ENCODE measurements around the gene RPS6KA2.

Gene RPS6KA2

GRCh38 chr6:166633732-166634535 is 6.9 kb upstream of the RPS6KA2 start:
- peak in 1 of 2 donors; percentile 62 for DNase-seq
- intact Hi-C loops (cut with DNase I; ENCODE audit: low total_unique reads), result no loop called here
- TF ChIP-seq CTCF (IDR thresholded peaks at IDR 0.05), result no peak

GRCh38 chr6:166632731-166633130 is 5.7 kb upstream of the RPS6KA2 start:
- Histone ChIP-seq H3K4me3 (no peak overlapping the region), H3K36me3 (no peaks in the 10 kb centered on the region), H3K9me3 (no peaks in the 10 kb centered on the region), H3K27ac (no peak overlapping the region), H3K4me1 (peaks cover 0 to 10% (median 8%) of the 10 kb centered on the region in 4 donors), H3K27me3 (peaks cover 0 to 31% of the 10 kb centered on the region in 2 donors)
- intact Hi-C loops (cut with DNase I; ENCODE audit: low total_unique reads), result no loop called here
- TF ChIP-seq CTCF (IDR thresholded peaks at IDR 0.05), result no peak
- DNase-seq, result peak in 1 of 2 donors; percentile 3

More at GRCh38 chr6:166633732-166634535, 6.9 kb upstream of the RPS6KA2 start:
- Histone ChIP-seq H3K4me1 (peaks cover 0 to 2% (median under 1%) of the 10 kb centered on the region in 4 donors), H3K9me3 (no peaks in the 10 kb centered on the region), H3K4me3 (no peak overlapping the region), H3K36me3 (no peaks in the 10 kb centered on the region), H3K27ac (no peak overlapping the region), H3K27me3 (peaks cover 0 to 38% of the 10 kb centered on the region in 2 donors)

GRCh38 chr6:166630462-166630861 is 3.4 kb upstream of the RPS6KA2 start:
- peaks cover 0 to 15% of the 10 kb centered on the region in 2 donors for H3K27me3 ChIP-seq
- H3K27ac ChIP-seq, result no peak overlapping the region
- no peak overlapping the region for H3K4me3 ChIP-seq
- no peaks in the 10 kb centered on the region for H3K9me3 ChIP-seq
- intact Hi-C loops (cut with DNase I; ENCODE audit: low total_unique reads), result no loop called here
- DNase-seq, result no peak
- H3K4me1 ChIP-seq, result peaks cover 0 to 18% (median 8%) of the 10 kb centered on the region in 4 donors
- no peaks in the 10 kb centered on the region for H3K36me3 ChIP-seq
- no peak for TF ChIP-seq CTCF (IDR thresholded peaks at IDR 0.05)

GRCh38 chr6:166629628-166630027 is 2.6 kb upstream of the RPS6KA2 start:
- no peaks in the 10 kb centered on the region for H3K36me3 ChIP-seq
- no peak overlapping the region for H3K4me3 ChIP-seq
- no peaks in the 10 kb centered on the region for H3K9me3 ChIP-seq
- intact Hi-C loops (cut with DNase I; ENCODE audit: low total_unique reads), result loop anchor here (5.0 kb wide), 1 partner anchor 247 kb away; the partner anchor contains the start of gene MPC1
- peaks cover 0 to 13% of the 10 kb centered on the region in 2 donors for H3K27me3 ChIP-seq
- H3K27ac ChIP-seq, result no peak overlapping the region
- DNase-seq, result no peak
- no peak for TF ChIP-seq CTCF (IDR thresholded peaks at IDR 0.05)
- peaks cover 0 to 20% (median 8%) of the 10 kb centered on the region in 4 donors for H3K4me1 ChIP-seq

- peak overlapping the region; percentile 80 to 81 for H3K27ac ChIP-seq
- peak; percentile 70 to 83 for DNase-seq
- peaks cover 0 to 7% of the 10 kb centered on the region in 2 donors for H3K27me3 ChIP-seq
- no peak for TF ChIP-seq CTCF (IDR thresholded peaks at IDR 0.05)
- peak overlapping the region; percentile 70 to 83 for H3K4me3 ChIP-seq
- no peaks in the 10 kb centered on the region for H3K36me3 ChIP-seq
- no peaks in the 10 kb centered on the region for H3K9me3 ChIP-seq
- intact Hi-C loops (cut with DNase I; ENCODE audit: low total_unique reads), result loop anchor here (5.0 kb wide), 1 partner anchor 246 kb away; the partner anchor contains the start of gene MPC1
- H3K4me1 ChIP-seq, result peaks cover 0 to 33% (median 8%) of the 10 kb centered on the region in 4 donors
Observed at GRCh38 chr6:166627875-166628801, 1.1 kb upstream of the RPS6KA2 start.
